T-cell (primary cell): Measurements from ENCODE around the gene CLEC18C. TPM values are rescaled to one million over a fixed set of nuclear protein-coding genes. Genes with fewer than 3 reads are reported as not detected.
"Not testable (repeated sequence)": the region's sequence is repeated elsewhere in the genome, so short reads cannot be mapped to it uniquely, and the experiment has no call there.

Experiments
- ATAC-seq, 4 experiments: fragments of 200-7000 bp in 3 of 4; fragments of 150-1000 bp in 1 of 4; cut with Tn5 transposase; replicated peaks in 1 of 4; 1 replicate in 3 of 4; 2 replicates in 1 of 4; pipeline ENCODE4 v1.10.0; 2021; ENCODE audit warnings: moderate library complexity in 3 of 4, mild to moderate bottlenecking in 2 of 4, moderate number of reproducible peaks in 1 of 4
- CTCF ChIA-PET, 2 donors: fragments of 300-600 bp; sonication (Branson Sonifier 250); formaldehyde crosslinking; loops; one replicate each; lab custom pipeline; 2022; ENCODE audit warnings: antibody characterized with exemption in 2 of 2; lab: Charles Lee
- POLR2A ChIA-PET, 2 donors: fragments of 300-600 bp; sonication (Branson Sonifier 250); formaldehyde crosslinking; loops; one replicate each; lab custom pipeline; 2022; ENCODE audit warnings: antibody characterized with exemption in 2 of 2; lab: Charles Lee
- DNase-seq, 35 experiments: peaks; one replicate each; pipeline versions ENCODE4 v3.0.0 to v3.0.0-alpha.2; 2013 to 2023
- H3K27ac ChIP-seq: one replicate; pipeline ENCODE4 v1.5.1; 2013; ENCODE audit warnings: low read length
- H3K27me3 ChIP-seq, 2 experiments: replicated peaks in 1 of 2; 1 replicate in 1 of 2; 2 replicates in 1 of 2; pipeline versions ENCODE4 v1.6.1 to v1.7.0; 2013; ENCODE audit warnings: low read length in 1 of 2, mixed read lengths in 1 of 2; ENCODE audit not compliant: control insufficient read depth in 2 of 2, insufficient read depth in 2 of 2; ENCODE audit errors: extremely low read depth in 1 of 2
- H3K36me3 ChIP-seq, 2 donors: 1 replicate in 1 of 2; 2 replicates in 1 of 2; pipeline versions ENCODE4 v1.6.1 to v1.7.0; 2013; ENCODE audit warnings: low read length in 1 of 2; ENCODE audit not compliant: control insufficient read depth in 2 of 2, insufficient read depth in 1 of 2; ENCODE audit errors: extremely low read depth in 1 of 2
- H3K4me1 ChIP-seq, 2 experiments: 1 replicate in 1 of 2; 2 replicates in 1 of 2; pipeline versions ENCODE4 v1.6.1 to v1.7.0; 2013; ENCODE audit warnings: low read length in 2 of 2, mixed read lengths in 1 of 2; ENCODE audit not compliant: insufficient read depth in 2 of 2, control insufficient read depth in 1 of 2; ENCODE audit errors: extremely low read depth in 1 of 2
- H3K4me3 ChIP-seq, 2 donors: 1 replicate in 1 of 2; 2 replicates in 1 of 2; pipeline versions ENCODE4 v1.5.1 to v1.7.0; 2013; ENCODE audit warnings: mild to moderate bottlenecking in 2 of 2, low read length in 1 of 2, moderate library complexity in 1 of 2; ENCODE audit not compliant: control insufficient read depth in 1 of 2; ENCODE audit errors: extremely low read depth in 1 of 2
- H3K9me3 ChIP-seq: 2 replicates; pipeline ENCODE4 v1.7.0; 2013
- H3K27ac Mint-ChIP-seq, 2 donors: one replicate each; pipeline ENCODE4 v1.8.0; 2020 to 2021; ENCODE audit warnings: mild to moderate bottlenecking in 2 of 2, mixed read lengths in 2 of 2
- H3K27me3 Mint-ChIP-seq, 2 donors: one replicate each; pipeline ENCODE4 v1.8.0; 2021 to 2022; ENCODE audit warnings: mixed read lengths in 2 of 2
- H3K36me3 Mint-ChIP-seq: one replicate; pipeline ENCODE4 v1.8.0; 2021; ENCODE audit warnings: mixed read lengths
- H3K4me1 Mint-ChIP-seq, 3 donors: one replicate each; pipeline ENCODE4 v1.8.0; 2020 to 2022; ENCODE audit warnings: mixed read lengths in 3 of 3, mild to moderate bottlenecking in 1 of 3
- H3K4me3 Mint-ChIP-seq, 3 donors: one replicate each; pipeline ENCODE4 v1.8.0; 2020 to 2022; ENCODE audit warnings: mild to moderate bottlenecking in 3 of 3, mixed read lengths in 3 of 3, moderate library complexity in 3 of 3
- H3K9me3 Mint-ChIP-seq, 3 donors: one replicate each; pipeline ENCODE4 v1.8.0; 2020 to 2022; ENCODE audit warnings: mixed read lengths in 3 of 3
- WGBS: methylation state at CpG from one replicate; pipeline ENCODE4 v1.1.5; 2013; ENCODE audit warnings: missing lambda C conversion rate; ENCODE audit not compliant: insufficient coverage; 5-methylcytosine and 5-hydroxymethylcytosine counted together
- total RNA-seq, 35 experiments: library from RNA in 6 of 35; stranded (reverse) in 6 of 35; fragments of 120-200 nt in 1 of 35; gene quantifications; one replicate each; pipeline versions ENCODE4 v1.2.1 to v1.2.4 and lab custom pipeline; 2013 to 2026

The CLEC18C gene
- total RNA-seq, 5 donors from 2014 or later (not counting 1 experiment from before 2014, with no cell fraction given) = 1.2 to 2.1 (median 1.8) TPM

DNA sequence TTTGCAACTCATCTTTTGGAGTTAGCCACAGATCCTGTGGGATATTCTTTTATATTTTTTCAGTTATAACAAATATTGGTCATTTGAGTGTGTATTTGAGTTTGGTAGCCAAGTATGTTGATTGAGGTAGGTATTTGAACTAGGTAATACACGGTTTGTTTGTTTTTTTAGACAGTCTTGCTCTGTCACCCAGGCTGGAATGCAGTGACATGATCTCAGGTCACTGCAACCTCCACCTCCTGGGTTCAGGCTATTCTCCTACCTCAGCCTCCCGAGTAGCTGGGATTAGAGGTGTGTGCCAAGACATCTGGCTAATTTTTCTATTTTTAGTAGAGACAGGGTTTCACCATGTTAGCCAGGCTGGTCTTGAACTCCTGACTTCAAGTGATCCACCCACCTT is 37.0 kb upstream of the CLEC18C start:
- H3K27me3 ChIP-seq, POLR2A ChIA-PET, DNase-seq, H3K27ac ChIP-seq, H3K9me3 ChIP-seq, H3K27me3 Mint-ChIP-seq, H3K4me3 Mint-ChIP-seq, H3K9me3 Mint-ChIP-seq, H3K4me3 ChIP-seq, CTCF ChIA-PET, H3K4me1 Mint-ChIP-seq, H3K4me1 ChIP-seq, H3K27ac Mint-ChIP-seq, ATAC-seq: not testable (repeated sequence)
- peaks cover 43% of the 10 kb centered on the region for H3K36me3 Mint-ChIP-seq
- peaks cover 11 to 72% of the 10 kb centered on the region in 2 donors for H3K36me3 ChIP-seq
- WGBS = 100% methylated on average over 1 of the region's 2 CpGs

GRCh38 chr16:70142739-70143138 is 30.8 kb upstream of the CLEC18C start:
- H3K4me3 ChIP-seq, CTCF ChIA-PET, H3K4me3 Mint-ChIP-seq, H3K27ac ChIP-seq, H3K9me3 Mint-ChIP-seq, POLR2A ChIA-PET, H3K27me3 Mint-ChIP-seq, H3K9me3 ChIP-seq, H3K27me3 ChIP-seq, H3K4me1 ChIP-seq, H3K27ac Mint-ChIP-seq, H3K4me1 Mint-ChIP-seq, ATAC-seq, DNase-seq: not testable (repeated sequence)
- peaks cover 39% of the 10 kb centered on the region for H3K36me3 Mint-ChIP-seq
- peaks cover 5 to 59% of the 10 kb centered on the region in 2 donors for H3K36me3 ChIP-seq
- WGBS = 83% methylated on average over 1 of the region's 10 CpGs

- H3K9me3 Mint-ChIP-seq, H3K27ac ChIP-seq, H3K4me1 Mint-ChIP-seq, H3K9me3 ChIP-seq, H3K4me3 ChIP-seq, H3K27me3 Mint-ChIP-seq, H3K4me1 ChIP-seq, CTCF ChIA-PET, DNase-seq, H3K27ac Mint-ChIP-seq, H3K4me3 Mint-ChIP-seq, H3K27me3 ChIP-seq, ATAC-seq: not testable (repeated sequence)
- POLR2A ChIA-PET = interaction anchor here in 1 of 2 donors (0.7 kb wide), 1 partner anchor 516 kb away, joined by 3 read pairs; no protein-coding TSS in a partner anchor
- peaks cover 9 to 59% of the 10 kb centered on the region in 2 donors for H3K36me3 ChIP-seq
- WGBS = 100% methylated on average over 1 of the region's 9 CpGs
- H3K36me3 Mint-ChIP-seq = peaks cover 43% of the 10 kb centered on the region
These were observed 30.2 kb upstream of the CLEC18C start for GRCh38 chr16:70143231-70143895.

GRCh38 chr16:70147853-70148252 is 25.7 kb upstream of the CLEC18C start:
- CTCF ChIA-PET, H3K27me3 ChIP-seq, H3K4me1 ChIP-seq, H3K27ac ChIP-seq, H3K9me3 ChIP-seq, POLR2A ChIA-PET, H3K4me3 ChIP-seq, H3K9me3 Mint-ChIP-seq, ATAC-seq, H3K27me3 Mint-ChIP-seq, DNase-seq, H3K4me3 Mint-ChIP-seq, H3K4me1 Mint-ChIP-seq: not testable (repeated sequence)
- peaks cover 12 to 65% of the 10 kb centered on the region in 2 donors for H3K36me3 ChIP-seq
- 86% methylated on average over 1 of the region's 11 CpGs for WGBS
- Mint-ChIP-seq H3K27ac (peak overlapping the region in 1 of 2 donors; percentile 28), H3K36me3 (peaks cover 43% of the 10 kb centered on the region)

- DNase-seq, H3K27me3 ChIP-seq, H3K9me3 ChIP-seq, H3K4me3 ChIP-seq, H3K27me3 Mint-ChIP-seq, H3K4me1 ChIP-seq, H3K27ac Mint-ChIP-seq, POLR2A ChIA-PET, H3K4me1 Mint-ChIP-seq, ATAC-seq, H3K27ac ChIP-seq, H3K9me3 Mint-ChIP-seq, H3K4me3 Mint-ChIP-seq: not testable (repeated sequence)
- CTCF ChIA-PET = interaction anchor here in 1 of 2 donors (0.7 kb wide), 1 partner anchor 442 kb away, joined by 3 read pairs; no protein-coding TSS in a partner anchor
- WGBS = no CpG with 5 or more reads among the region's 6 CpGs
- peaks cover 43% of the 10 kb centered on the region for H3K36me3 Mint-ChIP-seq
- H3K36me3 ChIP-seq = peaks cover 12 to 65% of the 10 kb centered on the region in 2 donors
These were observed 25.1 kb upstream of the CLEC18C start for GRCh38 chr16:70148453-70148852.

DNA sequence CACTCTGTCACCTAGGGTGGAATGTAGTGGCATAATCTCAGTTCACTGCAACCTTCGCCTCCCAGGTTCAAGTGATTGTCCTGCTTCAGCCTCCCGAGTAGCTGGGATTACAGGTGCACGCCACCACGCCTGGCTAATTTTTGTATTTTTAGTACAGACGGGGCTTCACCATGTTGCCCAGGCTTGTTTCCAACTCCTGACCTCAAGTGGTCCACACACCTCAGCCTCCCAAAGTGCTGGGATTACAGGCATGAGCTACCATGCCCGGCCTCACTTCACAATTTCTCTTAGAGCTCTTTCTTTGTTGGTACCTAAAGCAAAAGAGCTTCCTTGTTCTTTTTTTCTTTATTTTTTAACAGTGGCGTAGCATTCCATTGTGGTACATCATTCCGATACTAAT is 24.3 kb upstream of the CLEC18C start:
- DNase-seq, H3K9me3 Mint-ChIP-seq, H3K27ac Mint-ChIP-seq, H3K4me3 Mint-ChIP-seq, POLR2A ChIA-PET, H3K4me3 ChIP-seq, H3K27me3 Mint-ChIP-seq, H3K4me1 Mint-ChIP-seq, ATAC-seq, H3K27me3 ChIP-seq, CTCF ChIA-PET, H3K4me1 ChIP-seq, H3K27ac ChIP-seq, H3K9me3 ChIP-seq: not testable (repeated sequence)
- peaks cover 42% of the 10 kb centered on the region for H3K36me3 Mint-ChIP-seq
- 99% methylated on average over 5 of the region's 8 CpGs for WGBS
- peaks cover 12 to 68% of the 10 kb centered on the region in 2 donors for H3K36me3 ChIP-seq
